ENCODE measurements around the gene RHOC.

RHOC gene

DNA sequence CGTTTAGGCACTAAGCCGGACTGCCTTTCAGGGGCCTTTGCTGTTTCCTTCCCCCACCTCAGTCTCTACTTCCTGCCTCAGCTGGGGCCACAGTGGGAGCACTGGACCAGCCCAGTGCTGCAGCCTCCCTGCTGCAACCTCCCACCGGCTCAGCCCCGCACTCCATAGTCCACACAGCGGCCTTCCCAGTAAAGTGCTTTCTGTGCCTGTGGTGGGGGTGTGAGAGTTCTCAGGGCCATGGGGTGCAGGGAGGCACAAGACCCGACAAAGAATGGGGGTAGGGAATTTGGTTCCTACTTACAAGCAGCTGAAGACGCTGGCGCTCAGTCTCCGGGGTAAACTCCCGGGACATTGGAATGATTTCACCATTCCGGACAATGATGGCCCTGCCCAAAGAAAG lies 4.7 kb upstream of the RHOC start:
- Histone ChIP-seq H3K9me3 (ENCODE audit: control insufficient read depth, low read length) (no peaks in the 10 kb centered on the region), H3K27ac (ENCODE audit: insufficient read depth, low read length, poor library complexity, severe bottlenecking) (no peak overlapping the region), H3K4me3 (ENCODE audit: insufficient read depth, low read depth, low read length, poor library complexity, severe bottlenecking) (no peak overlapping the region), H3K36me3 (ENCODE audit: control insufficient read depth, insufficient read depth, low read length) (no peaks in the 10 kb centered on the region), H3K27me3 (replicated peaks; ENCODE audit: control insufficient read depth, insufficient read depth, low read length, poor library complexity, severe bottlenecking) (no peaks in the 10 kb centered on the region), H3K4me1 (ENCODE audit: control insufficient read depth, insufficient read depth, low read length, poor library complexity, severe bottlenecking) (peaks cover 26% of the 10 kb centered on the region)
- no peak for DNase-seq

GRCh38 chr1:112711041-112711440 lies 4.1 kb upstream of the RHOC start:
- H3K9me3 ChIP-seq (ENCODE audit: control insufficient read depth, low read length): no peaks in the 10 kb centered on the region
- H3K36me3 ChIP-seq (ENCODE audit: control insufficient read depth, insufficient read depth, low read length): no peaks in the 10 kb centered on the region
- H3K27me3 ChIP-seq (replicated peaks; ENCODE audit: control insufficient read depth, insufficient read depth, low read length, poor library complexity, severe bottlenecking): no peaks in the 10 kb centered on the region
- no peak overlapping the region for H3K27ac ChIP-seq (ENCODE audit: insufficient read depth, low read length, poor library complexity, severe bottlenecking)
- no peak overlapping the region for H3K4me3 ChIP-seq (ENCODE audit: insufficient read depth, low read depth, low read length, poor library complexity, severe bottlenecking)
- DNase-seq: no peak
- H3K4me1 ChIP-seq (ENCODE audit: control insufficient read depth, insufficient read depth, low read length, poor library complexity, severe bottlenecking): peaks cover 26% of the 10 kb centered on the region

- no peak for DNase-seq
- Histone ChIP-seq H3K4me3 (ENCODE audit: insufficient read depth, low read depth, low read length, poor library complexity, severe bottlenecking) (no peak overlapping the region), H3K27ac (ENCODE audit: insufficient read depth, low read length, poor library complexity, severe bottlenecking) (no peak overlapping the region), H3K27me3 (replicated peaks; ENCODE audit: control insufficient read depth, insufficient read depth, low read length, poor library complexity, severe bottlenecking) (no peaks in the 10 kb centered on the region), H3K4me1 (ENCODE audit: control insufficient read depth, insufficient read depth, low read length, poor library complexity, severe bottlenecking) (peaks cover 26% of the 10 kb centered on the region), H3K9me3 (ENCODE audit: control insufficient read depth, low read length) (no peaks in the 10 kb centered on the region), H3K36me3 (ENCODE audit: control insufficient read depth, insufficient read depth, low read length) (no peaks in the 10 kb centered on the region)
These were observed 3.7 kb upstream of the RHOC start for GRCh38 chr1:112710586-112710985.

DNA sequence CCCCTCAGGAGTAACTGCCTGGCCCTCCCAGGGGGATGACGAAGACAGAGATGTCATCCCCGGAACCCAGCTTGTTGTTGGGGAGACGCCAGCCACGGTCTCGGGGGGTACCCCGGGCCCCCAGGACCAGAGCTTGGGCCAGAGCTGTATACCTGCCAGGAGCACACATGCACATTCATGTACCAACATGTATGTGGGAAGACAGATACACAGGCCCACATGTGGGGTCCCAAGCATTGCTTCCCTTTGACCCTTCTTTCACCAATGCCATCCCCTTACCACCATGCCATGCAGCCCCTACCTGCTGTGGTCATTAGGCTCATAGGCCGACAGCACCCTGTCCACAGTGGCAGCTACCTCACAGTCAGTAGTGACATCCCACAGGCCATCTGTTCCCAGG lies 3.2 kb upstream of the RHOC start:
- no peaks in the 10 kb centered on the region for H3K27me3 ChIP-seq (replicated peaks; ENCODE audit: control insufficient read depth, insufficient read depth, low read length, poor library complexity, severe bottlenecking)
- no peaks in the 10 kb centered on the region for H3K36me3 ChIP-seq (ENCODE audit: control insufficient read depth, insufficient read depth, low read length)
- no peak overlapping the region for H3K4me3 ChIP-seq (ENCODE audit: insufficient read depth, low read depth, low read length, poor library complexity, severe bottlenecking)
- peaks cover 28% of the 10 kb centered on the region for H3K4me1 ChIP-seq (ENCODE audit: control insufficient read depth, insufficient read depth, low read length, poor library complexity, severe bottlenecking)
- DNase-seq: no peak
- no peaks in the 10 kb centered on the region for H3K9me3 ChIP-seq (ENCODE audit: control insufficient read depth, low read length)
- H3K27ac ChIP-seq (ENCODE audit: insufficient read depth, low read length, poor library complexity, severe bottlenecking): no peak overlapping the region

DNA sequence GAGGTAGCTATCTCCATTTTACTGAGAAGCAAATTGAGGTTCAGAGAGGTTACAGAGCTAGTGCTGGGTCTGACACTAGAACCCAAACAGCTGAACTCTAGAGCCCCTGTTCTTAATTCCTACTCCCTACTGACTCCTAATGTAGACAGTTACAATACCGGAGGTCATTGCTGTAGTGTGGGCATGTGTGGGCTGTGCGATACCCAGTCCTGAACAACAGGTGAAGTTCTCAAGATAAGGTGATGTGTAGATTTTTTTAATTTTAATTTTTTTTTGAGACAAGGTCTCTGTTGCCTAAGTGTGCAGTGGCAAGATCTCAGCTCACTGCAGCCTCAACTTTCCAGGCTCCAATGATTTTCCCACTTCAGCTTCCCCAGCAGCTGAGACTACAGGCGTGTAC lies 1.6 kb upstream of the RHOC start:
- no peak overlapping the region for H3K27ac ChIP-seq (ENCODE audit: insufficient read depth, low read length, poor library complexity, severe bottlenecking)
- peaks cover 27% of the 10 kb centered on the region for H3K4me1 ChIP-seq (ENCODE audit: control insufficient read depth, insufficient read depth, low read length, poor library complexity, severe bottlenecking)

DNA sequence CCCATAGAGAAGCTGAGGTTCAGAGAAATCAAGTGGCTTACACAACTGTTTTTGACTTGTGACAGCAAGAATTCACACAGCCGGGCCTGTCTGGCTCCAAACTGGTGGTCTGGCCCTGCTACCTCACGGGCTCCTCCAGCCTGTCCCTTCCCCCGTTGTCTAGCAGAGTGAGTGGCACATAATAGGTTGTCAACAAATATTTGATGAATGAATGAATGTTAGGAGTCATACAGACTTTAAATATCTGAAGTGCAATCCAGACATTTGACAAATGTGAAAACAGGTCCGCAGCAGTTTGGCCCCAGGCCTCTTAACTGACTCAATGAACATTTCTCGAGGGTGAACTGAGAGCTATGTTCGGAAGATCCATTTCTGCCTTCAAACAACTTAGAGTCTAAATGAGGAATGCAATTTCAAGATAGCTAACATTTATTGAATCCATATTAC lies 1.1 kb upstream of the RHOC start:
- no peaks in the 10 kb centered on the region for H3K27me3 ChIP-seq (replicated peaks; ENCODE audit: control insufficient read depth, insufficient read depth, low read length, poor library complexity, severe bottlenecking)
- peaks cover 27% of the 10 kb centered on the region for H3K4me1 ChIP-seq (ENCODE audit: control insufficient read depth, insufficient read depth, low read length, poor library complexity, severe bottlenecking)
- H3K36me3 ChIP-seq (ENCODE audit: control insufficient read depth, insufficient read depth, low read length): no peaks in the 10 kb centered on the region
- no peak for DNase-seq
- H3K4me3 ChIP-seq (ENCODE audit: insufficient read depth, low read depth, low read length, poor library complexity, severe bottlenecking): no peak overlapping the region
- H3K9me3 ChIP-seq (ENCODE audit: control insufficient read depth, low read length): no peaks in the 10 kb centered on the region
- H3K27ac ChIP-seq (ENCODE audit: insufficient read depth, low read length, poor library complexity, severe bottlenecking): no peak overlapping the region

More for the DNA sequence above, 1.6 kb upstream of the RHOC start:
- Histone ChIP-seq H3K36me3 (ENCODE audit: control insufficient read depth, insufficient read depth, low read length) (no peaks in the 10 kb centered on the region), H3K4me3 (ENCODE audit: insufficient read depth, low read depth, low read length, poor library complexity, severe bottlenecking) (no peak overlapping the region), H3K9me3 (ENCODE audit: control insufficient read depth, low read length) (no peaks in the 10 kb centered on the region), H3K27me3 (replicated peaks; ENCODE audit: control insufficient read depth, insufficient read depth, low read length, poor library complexity, severe bottlenecking) (no peaks in the 10 kb centered on the region)
- DNase-seq: no peak

DNA sequence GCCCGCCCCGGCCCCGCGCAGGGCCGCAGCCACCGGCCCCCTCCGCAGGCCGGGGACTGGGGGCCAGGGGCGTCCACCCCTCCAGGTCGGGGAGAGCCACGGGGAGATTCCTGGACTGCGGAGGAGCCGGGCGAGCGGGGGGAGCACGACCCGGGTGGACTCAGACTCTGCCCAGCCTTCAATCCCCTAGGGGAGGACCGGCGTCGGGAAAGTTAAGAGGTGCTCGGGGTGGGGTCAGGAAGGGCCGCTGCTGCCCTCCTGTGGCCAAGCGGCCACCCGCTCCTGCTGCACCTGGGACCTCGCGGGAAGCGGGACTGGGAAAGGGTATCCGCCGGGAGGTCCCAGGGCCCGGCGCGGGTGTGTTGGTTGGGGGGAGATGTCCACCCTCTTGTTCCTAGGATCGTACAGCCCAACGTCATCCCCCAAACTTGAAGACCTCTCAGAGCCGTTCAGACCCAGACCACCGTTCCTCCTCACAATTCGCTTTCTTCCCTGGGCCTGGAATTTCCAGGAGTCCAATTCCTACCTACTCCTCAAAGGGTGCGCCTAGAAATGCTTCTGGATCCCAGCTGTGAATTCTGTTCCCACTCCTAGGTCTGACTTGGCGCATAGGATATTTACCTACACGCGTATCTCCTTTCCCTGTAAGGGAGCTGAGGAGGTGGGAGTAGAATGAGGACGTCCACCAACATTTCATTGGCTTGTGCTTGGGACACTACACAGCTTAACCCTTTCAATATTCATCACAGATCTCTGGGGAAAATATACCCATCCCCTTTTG lies 484 bp upstream of the RHOC start:
- no peaks in the 10 kb centered on the region for H3K36me3 ChIP-seq (ENCODE audit: control insufficient read depth, insufficient read depth, low read length)
- no peaks in the 10 kb centered on the region for H3K9me3 ChIP-seq (ENCODE audit: control insufficient read depth, low read length)
- H3K4me1 ChIP-seq (ENCODE audit: control insufficient read depth, insufficient read depth, low read length, poor library complexity, severe bottlenecking): peaks cover 27% of the 10 kb centered on the region
- no peak overlapping the region for H3K27ac ChIP-seq (ENCODE audit: insufficient read depth, low read length, poor library complexity, severe bottlenecking)
- peak; percentile 24 to 53 (median 26) for DNase-seq
- no peaks in the 10 kb centered on the region for H3K27me3 ChIP-seq (replicated peaks; ENCODE audit: control insufficient read depth, insufficient read depth, low read length, poor library complexity, severe bottlenecking)
- H3K4me3 ChIP-seq (ENCODE audit: insufficient read depth, low read depth, low read length, poor library complexity, severe bottlenecking): peak overlapping the region; percentile 56

GRCh38 chr1:112704934-112705627 lies 1.8 kb downstream of the RHOC start:
- H3K4me1 ChIP-seq (ENCODE audit: control insufficient read depth, insufficient read depth, low read length, poor library complexity, severe bottlenecking): peaks cover 42% of the 10 kb centered on the region
- peak; percentile 22 to 27 (median 26) for DNase-seq

GRCh38 chr1:112704391-112704933 lies 2.5 kb downstream of the RHOC start:
- Histone ChIP-seq H3K27me3 (replicated peaks; ENCODE audit: control insufficient read depth, insufficient read depth, low read length, poor library complexity, severe bottlenecking) (no peaks in the 10 kb centered on the region), H3K9me3 (ENCODE audit: control insufficient read depth, low read length) (no peaks in the 10 kb centered on the region), H3K4me3 (ENCODE audit: insufficient read depth, low read depth, low read length, poor library complexity, severe bottlenecking) (peak overlapping the region; percentile 33), H3K36me3 (ENCODE audit: control insufficient read depth, insufficient read depth, low read length) (peaks cover 4% of the 10 kb centered on the region), H3K27ac (ENCODE audit: insufficient read depth, low read length, poor library complexity, severe bottlenecking) (peak overlapping the region; percentile 27), H3K4me1 (ENCODE audit: control insufficient read depth, insufficient read depth, low read length, poor library complexity, severe bottlenecking) (peaks cover 42% of the 10 kb centered on the region)
- no peak for DNase-seq

More at GRCh38 chr1:112704934-112705627, 1.8 kb downstream of the RHOC start:
- Histone ChIP-seq H3K4me3 (ENCODE audit: insufficient read depth, low read depth, low read length, poor library complexity, severe bottlenecking) (peak overlapping the region; percentile 33), H3K36me3 (ENCODE audit: control insufficient read depth, insufficient read depth, low read length) (no peaks in the 10 kb centered on the region), H3K27me3 (replicated peaks; ENCODE audit: control insufficient read depth, insufficient read depth, low read length, poor library complexity, severe bottlenecking) (no peaks in the 10 kb centered on the region), H3K9me3 (ENCODE audit: control insufficient read depth, low read length) (no peaks in the 10 kb centered on the region), H3K27ac (ENCODE audit: insufficient read depth, low read length, poor library complexity, severe bottlenecking) (peak overlapping the region; percentile 27)

DNA sequence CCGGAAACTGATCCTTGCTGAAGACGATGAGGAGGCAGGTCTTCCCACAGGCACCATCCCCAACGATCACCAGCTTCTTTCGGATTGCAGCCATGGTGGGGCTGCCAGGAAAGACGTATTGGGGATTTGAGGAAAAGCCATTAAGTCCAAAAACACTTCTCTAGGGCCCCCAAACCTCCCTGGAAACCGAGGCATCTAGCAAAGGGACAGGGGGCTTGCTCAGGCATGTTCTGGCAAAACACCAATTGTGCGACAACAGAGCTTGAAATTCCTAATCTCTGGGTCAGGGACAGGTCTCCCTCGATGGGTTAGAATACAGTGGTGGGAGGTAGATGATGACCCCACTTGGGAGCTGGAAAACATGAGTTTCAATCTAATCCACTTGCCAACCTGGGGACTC lies 3.2 kb downstream of the RHOC start:
- Histone ChIP-seq H3K27ac (ENCODE audit: insufficient read depth, low read length, poor library complexity, severe bottlenecking) (no peak overlapping the region), H3K27me3 (replicated peaks; ENCODE audit: control insufficient read depth, insufficient read depth, low read length, poor library complexity, severe bottlenecking) (no peaks in the 10 kb centered on the region), H3K4me3 (ENCODE audit: insufficient read depth, low read depth, low read length, poor library complexity, severe bottlenecking) (no peak overlapping the region), H3K36me3 (ENCODE audit: control insufficient read depth, insufficient read depth, low read length) (peaks cover 4% of the 10 kb centered on the region), H3K9me3 (ENCODE audit: control insufficient read depth, low read length) (no peaks in the 10 kb centered on the region), H3K4me1 (ENCODE audit: control insufficient read depth, insufficient read depth, low read length, poor library complexity, severe bottlenecking) (peaks cover 42% of the 10 kb centered on the region)
- no peak for DNase-seq
